Measurements from ENCODE around the gene MACROH2A1.

The MACROH2A1 gene

DNA sequence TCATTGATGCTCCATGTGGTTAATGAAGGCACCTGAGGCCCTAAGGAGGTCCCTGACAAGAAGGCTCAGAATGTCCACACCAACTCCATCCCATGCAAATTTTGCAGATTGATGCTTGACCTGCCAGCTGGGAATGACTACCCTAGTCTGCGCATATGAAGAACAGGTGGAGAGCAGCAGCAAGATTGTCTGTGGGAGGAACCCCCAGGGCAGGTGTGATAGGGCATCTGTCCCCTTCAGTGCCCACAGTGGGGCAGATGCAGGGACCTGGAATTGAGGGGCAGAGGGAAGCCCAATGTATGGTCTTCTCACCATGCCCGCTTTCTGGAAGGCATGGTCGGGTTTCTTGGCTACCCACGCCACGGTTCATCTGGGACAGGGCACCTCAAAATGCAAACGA lies 79.6 kb downstream of the MACROH2A1 start:
- in situ Hi-C loops (cut with MboI; ENCODE audit: low sequenced_read_pairs) = no loop called here

DNA sequence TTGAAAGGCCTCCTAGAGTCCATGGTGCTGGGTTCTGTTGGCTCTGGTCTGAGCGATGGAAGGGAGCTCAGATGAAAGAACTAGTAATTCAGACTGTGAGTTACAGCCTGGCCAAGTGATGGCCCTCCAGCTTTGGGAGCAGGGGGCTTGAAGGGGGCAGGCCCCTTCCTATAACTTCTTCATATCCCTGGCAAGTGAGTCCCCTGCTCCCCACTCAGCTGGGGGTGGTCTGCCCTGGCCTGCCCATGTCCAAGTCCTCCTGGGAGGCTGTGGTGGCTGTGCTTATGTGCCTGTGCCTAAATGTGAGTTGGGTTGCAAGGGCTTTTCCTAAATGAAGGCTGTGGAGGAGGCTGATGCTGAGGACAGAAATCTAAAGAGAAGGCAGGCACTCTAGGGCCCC lies 80.1 kb downstream of the MACROH2A1 start:
- in situ Hi-C loops (cut with MboI; ENCODE audit: low sequenced_read_pairs) = no loop called here

DNA sequence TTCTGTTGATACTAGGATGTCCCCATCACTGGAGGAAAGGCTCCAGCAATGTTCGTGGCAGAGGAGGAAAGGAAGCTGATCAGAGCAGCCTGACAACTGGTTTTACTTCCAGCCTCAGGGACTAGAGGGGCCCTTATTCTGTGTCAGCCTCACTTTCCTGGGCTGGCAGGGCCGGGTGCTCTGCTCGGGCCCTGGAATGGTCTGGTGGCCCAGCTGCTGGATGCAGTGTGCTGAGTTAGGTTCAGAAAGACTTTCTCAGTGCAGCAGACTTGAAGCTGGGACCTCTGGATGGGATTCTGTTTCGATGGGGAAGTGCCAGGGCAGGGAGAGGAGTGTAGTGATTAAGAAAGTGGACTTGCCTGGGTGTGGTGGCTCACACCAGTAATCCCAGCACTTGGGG lies 81.0 kb downstream of the MACROH2A1 start:
- in situ Hi-C loops (cut with MboI; ENCODE audit: low sequenced_read_pairs) = no loop called here

DNA sequence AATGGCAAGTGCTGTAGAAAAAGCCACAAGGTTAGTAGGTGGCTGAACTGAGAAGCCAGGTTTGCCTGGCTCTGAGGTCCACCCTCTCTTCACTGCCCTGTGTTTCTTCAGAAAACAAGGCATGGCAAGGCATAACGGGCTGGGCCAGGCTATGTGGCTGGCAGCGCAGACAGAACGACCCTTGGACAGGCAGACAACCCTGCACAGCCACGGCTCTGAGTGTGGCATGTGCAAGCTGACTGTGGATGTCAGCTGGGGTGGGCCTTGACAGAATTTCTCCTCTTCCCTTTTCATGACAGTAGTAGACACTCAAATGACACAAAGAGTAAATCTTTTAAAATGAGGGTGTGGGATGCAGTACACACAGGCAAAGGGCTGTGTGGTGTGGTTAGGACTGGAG lies 81.7 kb downstream of the MACROH2A1 start:
- in situ Hi-C loops (cut with MboI; ENCODE audit: low sequenced_read_pairs) = no loop called here

DNA sequence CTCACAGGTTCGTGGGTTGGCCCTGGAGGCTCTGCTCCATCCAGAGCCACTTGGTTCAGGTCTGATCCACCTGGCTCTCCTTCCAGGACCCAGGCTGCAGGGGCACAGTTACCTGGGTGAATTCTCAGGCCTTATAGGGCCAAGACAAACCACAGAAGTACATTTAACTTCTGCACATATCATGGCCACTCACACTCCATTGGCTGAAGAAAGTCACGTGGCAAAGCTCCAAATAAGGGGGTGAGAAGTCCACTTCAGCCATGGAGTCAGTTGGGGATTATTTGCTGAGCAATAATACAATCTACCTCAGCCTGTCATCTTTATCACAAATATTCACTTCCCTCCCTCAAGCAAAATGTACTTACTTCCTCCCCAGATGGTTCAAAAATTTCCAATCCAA lies 83.6 kb downstream of the MACROH2A1 start:
- in situ Hi-C loops (cut with MboI; ENCODE audit: low sequenced_read_pairs) = no loop called here

DNA sequence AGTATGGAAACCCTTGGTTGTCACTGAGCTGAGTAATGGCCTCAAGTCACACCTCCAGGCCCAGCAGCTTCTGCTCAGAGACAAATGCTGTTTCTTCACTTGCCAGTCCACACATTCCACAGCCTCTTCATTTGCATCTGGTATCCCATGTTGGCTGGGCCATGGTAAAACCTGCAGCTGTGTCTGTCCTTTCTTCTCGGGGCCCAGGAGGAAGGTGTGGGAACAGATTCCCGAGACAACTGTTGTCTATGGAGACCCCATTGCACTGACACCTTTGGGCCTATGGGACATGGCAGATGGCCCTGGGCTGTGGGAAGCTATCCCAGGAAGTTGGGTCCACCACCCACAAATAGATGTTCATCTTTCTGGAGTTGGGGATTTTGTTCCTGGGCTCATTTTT lies 85.1 kb downstream of the MACROH2A1 start:
- in situ Hi-C loops (cut with MboI; ENCODE audit: low sequenced_read_pairs) = no loop called here

DNA sequence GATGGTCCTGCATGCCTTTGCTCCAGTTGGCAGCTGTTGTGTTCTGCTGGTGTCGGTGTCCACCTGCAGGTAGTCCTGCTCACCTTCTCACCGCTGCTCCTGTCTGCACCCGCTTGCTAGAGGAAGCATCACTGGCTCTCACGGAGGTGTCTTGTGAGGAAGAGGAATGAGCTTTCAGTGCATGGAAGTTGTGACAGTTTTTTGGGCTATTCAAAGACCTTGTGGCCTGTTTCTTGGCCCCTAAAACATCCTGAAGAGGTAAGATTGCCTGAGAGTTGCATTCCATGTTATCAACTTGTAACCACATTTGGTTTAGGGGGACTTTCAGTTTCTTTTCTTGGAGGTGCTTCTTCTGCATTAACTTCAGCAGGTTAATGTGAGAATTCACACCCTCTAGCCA lies 85.6 kb downstream of the MACROH2A1 start:
- in situ Hi-C loops (cut with MboI; ENCODE audit: low sequenced_read_pairs) = no loop called here

DNA sequence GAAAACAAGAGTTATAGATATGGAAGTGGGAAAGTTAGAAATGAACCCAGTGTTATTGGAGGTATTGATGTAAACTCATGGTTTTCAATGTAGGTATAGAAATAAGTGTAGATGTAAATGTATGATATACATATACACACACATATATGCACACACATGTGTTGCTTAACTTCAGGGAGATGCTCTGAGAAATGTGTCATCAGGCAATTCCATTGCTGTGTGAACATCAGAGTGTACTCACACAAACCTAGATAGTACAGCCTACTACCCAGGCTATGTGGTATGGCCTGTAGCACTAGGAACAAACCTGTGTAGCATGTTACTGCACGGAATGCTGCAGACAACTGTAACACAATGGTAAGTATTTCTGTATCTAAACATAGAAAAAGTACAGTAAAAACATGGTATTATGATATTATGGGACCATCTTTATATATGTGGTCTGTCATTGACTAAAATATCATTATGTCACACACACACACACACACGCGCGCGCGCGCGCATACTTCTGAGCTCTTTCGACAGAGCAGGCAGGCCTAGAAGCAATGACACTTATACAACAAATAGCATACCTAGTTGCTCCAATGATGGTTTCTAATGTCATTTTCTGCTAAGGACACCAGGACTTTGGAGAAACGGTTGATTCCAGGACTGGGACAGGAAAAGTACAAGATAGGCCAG lies 86.6 kb downstream of the MACROH2A1 start:
- in situ Hi-C loops (cut with MboI; ENCODE audit: low sequenced_read_pairs) = no loop called here

DNA sequence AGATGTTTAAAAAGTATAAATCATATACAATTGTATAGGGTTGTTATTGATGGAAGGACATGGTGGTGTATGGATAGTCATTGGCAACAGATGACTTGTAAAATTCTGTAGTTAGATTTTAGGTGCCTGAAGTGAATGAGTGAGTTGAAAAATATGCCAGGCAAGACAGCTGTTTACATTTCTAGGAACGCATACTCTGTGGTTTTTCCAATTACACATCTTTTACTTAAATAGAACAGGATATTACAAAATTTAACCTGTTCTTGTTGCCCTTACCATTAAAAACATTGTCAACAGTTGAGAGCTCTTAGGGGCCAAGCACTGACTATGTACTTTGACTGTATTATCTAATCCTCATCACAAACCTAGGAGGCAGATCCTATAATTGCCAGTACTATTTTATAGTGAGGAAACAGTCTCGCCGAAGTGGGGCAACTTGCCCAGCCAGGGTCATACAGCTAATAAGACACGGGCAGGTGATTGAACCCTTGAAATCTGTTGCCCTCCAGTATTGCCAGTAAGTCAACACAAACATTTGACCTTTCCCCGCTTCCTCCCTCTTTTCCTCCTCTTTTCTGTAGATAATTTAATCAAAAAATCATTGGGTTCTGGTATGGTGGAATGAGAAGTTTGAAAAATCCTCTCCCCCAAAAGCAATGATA lies 88.6 kb downstream of the MACROH2A1 start:
- in situ Hi-C loops (cut with MboI; ENCODE audit: low sequenced_read_pairs) = no loop called here

DNA sequence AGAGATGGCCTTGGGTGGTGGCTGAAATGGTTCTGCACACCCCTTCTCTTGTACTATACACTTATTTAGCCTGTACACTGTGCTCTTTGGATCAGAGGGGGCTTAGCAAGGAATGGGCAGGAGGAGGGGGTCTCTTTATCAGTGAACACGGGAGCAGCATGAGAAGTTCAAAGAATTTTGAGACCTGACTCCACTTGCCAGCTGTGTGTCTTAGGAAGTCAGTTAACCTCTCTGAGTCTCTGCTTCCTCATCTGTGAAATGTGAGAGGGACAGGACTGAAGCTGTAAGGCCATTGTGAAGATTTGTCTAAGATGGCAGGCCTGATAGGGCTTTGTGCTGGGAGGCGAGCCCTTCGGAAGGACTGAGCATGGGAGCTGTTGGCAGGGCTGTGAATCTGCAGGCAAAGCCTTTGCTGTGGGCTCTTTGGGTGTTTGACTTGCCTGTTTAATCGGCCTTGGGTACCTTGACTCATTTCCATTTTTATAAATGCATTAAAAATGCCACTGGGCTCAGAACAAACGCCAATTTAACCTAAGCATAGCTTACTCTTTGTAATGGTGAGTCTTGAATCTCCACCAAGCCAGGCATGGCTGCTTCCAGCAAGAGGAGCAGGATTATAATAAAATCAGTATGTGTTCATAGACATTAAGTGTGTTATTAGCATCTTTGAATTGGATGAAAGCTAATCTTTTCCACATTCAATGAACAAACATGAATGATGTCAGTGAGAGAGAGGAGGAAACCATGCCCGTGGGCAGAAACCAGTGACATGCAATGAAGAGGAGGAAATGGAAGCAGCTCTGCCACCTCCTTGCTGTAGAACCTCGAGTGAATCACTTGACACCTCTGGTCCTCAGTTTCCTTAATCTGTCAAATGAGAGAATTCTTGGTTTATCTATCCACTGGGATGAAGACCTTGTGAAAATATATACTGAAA lies 89.4 kb downstream of the MACROH2A1 start:
- in situ Hi-C loops (cut with MboI; ENCODE audit: low sequenced_read_pairs) = no loop called here

DNA sequence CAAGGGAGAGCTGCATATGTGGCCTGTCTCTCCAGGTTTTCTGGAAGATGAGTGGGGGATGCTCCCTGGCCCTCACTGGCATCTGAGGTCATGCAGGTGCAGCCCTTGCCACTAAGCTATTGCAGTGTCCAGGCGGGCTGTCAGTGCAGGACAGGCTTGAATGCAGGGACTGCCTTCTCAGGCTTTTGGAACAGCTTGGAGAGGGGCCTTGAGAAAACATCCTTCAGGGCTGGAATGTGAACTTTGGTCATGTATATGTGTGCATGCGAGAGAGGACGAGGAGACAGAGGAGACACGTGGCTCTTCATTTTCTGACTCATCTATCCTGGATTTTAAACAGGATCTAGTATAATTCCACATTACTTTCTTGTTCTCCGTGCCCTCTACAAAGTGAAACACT lies 90.3 kb downstream of the MACROH2A1 start:
- in situ Hi-C loops (cut with MboI; ENCODE audit: low sequenced_read_pairs) = no loop called here

DNA sequence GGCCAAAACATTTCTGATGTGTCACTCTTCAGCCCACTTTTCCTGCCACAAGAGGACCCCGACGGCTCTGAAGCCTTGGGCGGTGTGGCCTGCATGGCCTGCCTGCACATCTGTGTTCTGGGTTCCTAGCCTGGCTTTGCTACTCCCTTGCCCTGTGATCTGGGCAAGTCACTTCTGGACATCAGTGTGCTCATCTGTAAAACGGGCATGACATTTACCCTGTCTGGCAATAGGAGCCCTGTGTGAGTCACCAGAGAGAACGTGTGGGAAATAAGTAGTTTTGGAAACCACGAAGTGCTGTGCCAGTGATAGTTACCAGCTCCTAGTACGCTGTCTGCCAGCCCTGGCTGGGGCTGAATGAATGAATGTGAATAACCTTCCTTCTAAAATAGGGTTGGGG lies 90.8 kb downstream of the MACROH2A1 start:
- in situ Hi-C loops (cut with MboI; ENCODE audit: low sequenced_read_pairs) = no loop called here

DNA sequence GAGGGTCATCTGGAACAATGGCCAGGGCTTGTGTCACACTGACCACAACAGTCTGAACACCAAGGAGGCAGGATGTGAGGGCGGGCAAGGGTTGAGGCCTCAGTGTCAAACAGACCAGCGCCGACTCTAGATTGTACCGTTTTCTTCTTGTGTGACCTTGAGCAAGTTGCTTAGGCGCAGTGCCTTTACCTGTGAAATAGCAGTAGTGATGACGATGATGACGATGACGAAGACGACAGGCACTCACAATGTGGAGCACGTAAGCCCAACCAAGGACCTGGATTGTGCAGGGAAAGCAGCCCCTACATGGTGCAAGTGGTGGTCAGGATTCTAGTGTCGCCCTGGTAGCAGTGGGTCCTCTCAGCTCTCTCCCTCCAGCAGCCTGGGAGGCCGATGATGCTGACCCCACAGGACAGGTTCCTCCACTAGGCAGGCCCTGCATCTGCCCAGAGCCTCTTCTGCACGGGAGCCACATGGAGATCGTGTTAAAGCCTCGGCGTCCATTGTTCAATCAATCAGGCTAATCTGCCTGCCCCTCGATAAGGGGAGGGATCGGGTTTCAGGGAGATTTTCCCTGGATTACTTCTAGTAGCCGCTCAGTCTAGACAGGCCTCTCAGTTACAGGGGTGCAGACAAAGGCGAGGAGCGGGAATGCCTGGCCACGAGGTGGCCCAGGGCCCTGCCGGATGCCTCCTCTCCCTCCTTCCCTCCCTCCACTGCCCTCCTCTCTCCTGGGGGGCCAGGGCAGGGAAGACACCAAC lies 91.7 kb downstream of the MACROH2A1 start:
- in situ Hi-C loops (cut with MboI; ENCODE audit: low sequenced_read_pairs) = no loop called here

DNA sequence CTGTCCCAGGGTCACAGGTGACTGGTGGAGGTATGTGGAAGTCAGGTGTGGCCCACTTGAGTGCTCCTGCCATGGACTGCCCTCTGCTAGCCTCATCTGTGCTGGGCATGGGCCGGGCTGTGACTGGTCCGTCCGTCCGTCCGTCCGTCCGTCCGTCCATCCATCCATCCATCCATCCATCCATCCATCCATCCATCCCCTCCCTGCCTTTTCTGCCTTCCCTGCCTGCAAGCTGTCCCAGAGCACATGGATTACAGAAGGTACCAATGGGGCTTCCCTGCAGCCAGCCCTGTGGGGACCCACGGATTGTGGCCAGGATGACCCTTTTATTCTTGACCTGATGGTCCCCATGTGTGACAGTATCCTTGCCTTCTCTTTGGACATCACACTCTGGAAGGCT lies 92.5 kb downstream of the MACROH2A1 start:
- in situ Hi-C loops (cut with MboI; ENCODE audit: low sequenced_read_pairs) = no loop called here

DNA sequence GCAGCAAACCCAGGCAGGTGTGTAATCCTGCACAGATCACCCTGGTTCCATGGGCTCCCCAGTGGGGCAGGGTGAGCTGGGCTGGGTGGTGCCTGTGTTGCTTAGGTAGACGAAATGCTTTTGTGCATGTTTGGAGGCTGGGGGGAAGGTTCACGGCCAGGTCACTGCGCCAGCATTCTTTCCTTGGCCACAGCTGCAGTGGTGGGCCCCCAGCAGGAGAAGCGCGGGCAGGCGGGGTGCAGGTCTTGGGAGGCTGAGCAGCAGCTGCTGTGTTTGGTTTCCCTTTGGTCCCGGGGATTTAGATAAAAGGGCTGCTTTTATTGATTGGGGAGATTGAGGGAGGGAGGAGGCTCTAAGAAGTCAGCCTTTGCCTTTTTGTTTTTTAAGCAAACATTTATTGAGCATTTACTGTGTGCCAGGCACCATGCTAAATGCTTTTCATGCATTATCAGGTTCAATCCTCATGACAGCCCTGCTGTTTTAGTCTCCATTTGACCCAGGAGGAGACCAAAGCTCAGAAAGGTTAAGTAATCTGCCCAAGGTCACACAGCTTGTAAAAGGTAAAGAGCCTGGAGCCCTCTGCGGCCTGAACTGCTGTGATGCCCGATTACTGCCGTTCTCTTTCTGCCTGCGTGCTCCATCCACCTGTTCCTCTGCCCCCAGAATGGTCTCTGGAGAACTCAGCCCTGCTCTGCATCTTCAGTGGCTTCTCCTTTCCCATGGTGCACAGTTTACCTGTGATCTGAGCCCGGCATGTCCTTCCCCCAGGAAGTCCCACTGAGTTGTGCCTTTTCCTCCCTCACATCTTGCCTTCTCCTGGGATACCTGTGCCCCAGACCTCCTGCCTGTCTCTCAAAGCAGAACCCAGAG lies 94.4 kb downstream of the MACROH2A1 start:
- in situ Hi-C loops (cut with MboI; ENCODE audit: low sequenced_read_pairs) = no loop called here

DNA sequence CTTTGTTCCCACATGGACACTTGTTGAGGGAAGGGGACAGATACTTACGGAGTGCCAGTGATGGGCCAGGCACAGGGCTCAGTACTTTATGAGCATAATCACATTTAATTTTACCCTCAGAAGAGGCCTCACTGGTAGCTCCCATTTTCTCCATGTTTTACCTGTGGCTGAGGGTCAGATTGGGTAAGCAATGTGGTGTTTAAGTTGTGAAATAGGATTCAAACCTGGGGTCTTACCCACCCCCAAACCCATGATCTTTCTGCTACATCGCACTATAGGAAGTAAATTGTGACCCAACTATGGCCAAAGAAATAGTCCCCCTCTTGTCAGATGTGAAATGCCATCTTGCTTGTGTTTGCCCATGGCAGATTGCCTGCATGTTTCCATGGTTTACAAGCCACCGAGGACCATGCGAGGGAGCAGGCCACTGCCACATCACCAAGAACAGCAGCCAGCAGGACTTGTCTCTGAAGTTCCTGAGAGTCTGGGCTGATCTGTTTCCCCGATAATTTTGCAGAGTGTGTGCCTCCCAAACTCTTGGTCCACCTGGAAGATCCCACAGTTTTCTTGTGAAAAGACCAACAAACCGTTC lies 95.4 kb downstream of the MACROH2A1 start:
- in situ Hi-C loops (cut with MboI; ENCODE audit: low sequenced_read_pairs) = no loop called here

DNA sequence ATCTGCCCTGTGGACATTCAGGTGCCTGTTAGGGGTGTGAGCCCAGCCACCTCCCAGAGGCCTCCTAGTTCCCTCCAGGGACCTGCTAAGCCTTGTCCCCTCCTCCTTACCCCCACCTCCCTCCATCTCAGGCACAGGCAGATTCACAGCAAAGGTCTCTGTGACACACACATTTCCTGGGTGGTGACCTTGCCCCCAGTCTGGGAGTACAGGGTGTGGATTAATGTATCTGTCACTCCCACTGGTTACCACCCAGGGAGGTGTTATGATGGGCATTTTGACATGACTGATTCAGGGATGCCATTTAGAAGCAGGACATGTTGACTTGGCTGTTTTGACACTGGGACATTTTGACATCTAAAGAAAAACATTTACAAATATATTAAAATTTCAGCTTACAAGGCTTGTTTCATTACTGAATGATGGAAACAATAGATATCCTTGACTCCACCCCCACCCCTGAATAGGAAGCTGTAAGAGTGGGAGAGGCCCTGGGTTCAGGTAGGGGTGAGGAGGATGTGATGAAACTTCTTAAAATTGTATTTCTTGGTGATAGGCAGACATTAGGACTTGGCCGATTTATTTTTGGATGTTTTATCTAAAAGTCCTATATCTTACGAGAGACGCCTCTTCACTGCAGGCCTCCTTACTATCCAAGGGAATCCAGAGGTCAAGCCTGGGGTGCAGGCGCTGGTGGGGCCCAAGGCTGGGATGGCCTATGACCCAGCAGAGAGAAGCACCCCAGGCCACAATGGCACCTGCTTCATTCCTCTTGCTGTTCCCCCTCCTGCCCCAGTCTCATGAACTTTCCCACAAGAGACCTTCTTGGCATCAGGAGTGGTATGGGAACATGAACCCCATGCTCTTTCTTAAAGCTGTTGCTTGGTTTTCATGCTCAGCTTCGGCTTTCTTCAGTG lies 101.9 kb downstream of the MACROH2A1 start:
- in situ Hi-C loops (cut with MboI; ENCODE audit: low sequenced_read_pairs) = no loop called here

DNA sequence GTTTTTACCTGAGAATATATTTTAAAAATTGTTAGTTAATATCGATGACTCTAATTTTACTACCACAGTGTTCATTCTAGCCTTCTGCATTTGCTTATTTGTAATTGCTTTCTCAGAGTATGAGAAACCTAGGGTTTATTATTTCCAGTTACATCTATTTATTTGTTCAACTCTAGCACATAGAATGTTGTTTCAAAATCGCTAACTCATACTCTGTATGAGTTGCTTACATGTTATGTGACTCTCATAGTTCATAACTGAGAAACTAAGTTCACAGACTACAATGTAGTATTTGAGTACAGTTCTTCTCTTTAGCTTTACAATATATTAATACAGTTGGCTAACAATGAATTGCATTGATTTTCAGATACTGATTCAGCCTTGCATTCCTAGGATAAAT lies 103.2 kb downstream of the MACROH2A1 start:
- in situ Hi-C loops (cut with MboI; ENCODE audit: low sequenced_read_pairs) = no loop called here

DNA sequence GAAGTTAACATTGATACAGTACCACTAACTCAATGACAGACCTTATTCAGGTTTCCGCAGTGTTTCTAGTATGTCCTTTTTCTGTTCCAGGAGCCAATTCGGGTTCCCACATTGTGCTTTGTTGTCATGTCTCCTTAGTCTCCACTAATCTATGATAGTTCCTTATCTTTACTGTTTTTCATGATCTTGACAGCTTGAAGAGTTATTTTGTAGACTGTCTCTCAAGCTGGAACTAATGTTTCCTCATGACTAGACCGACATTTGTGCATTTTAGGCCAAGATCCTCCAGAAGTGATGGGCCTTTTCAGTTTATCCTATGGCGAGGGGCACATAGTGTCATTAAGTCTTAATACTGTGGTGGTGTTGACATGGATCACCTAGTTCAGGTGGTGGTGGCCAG lies 104.2 kb downstream of the MACROH2A1 start:
- in situ Hi-C loops (cut with MboI; ENCODE audit: low sequenced_read_pairs) = no loop called here

Data from HL-60/S4 (cell line).